ENCODE measurements around the gene CDH5. TPM values are rescaled to one million over a fixed set of nuclear protein-coding genes. Genes with fewer than 3 reads are reported as not detected.

The CDH5 gene
- total RNA-seq, 1 experiment from 2014 or later, result 0.28 TPM

DNA sequence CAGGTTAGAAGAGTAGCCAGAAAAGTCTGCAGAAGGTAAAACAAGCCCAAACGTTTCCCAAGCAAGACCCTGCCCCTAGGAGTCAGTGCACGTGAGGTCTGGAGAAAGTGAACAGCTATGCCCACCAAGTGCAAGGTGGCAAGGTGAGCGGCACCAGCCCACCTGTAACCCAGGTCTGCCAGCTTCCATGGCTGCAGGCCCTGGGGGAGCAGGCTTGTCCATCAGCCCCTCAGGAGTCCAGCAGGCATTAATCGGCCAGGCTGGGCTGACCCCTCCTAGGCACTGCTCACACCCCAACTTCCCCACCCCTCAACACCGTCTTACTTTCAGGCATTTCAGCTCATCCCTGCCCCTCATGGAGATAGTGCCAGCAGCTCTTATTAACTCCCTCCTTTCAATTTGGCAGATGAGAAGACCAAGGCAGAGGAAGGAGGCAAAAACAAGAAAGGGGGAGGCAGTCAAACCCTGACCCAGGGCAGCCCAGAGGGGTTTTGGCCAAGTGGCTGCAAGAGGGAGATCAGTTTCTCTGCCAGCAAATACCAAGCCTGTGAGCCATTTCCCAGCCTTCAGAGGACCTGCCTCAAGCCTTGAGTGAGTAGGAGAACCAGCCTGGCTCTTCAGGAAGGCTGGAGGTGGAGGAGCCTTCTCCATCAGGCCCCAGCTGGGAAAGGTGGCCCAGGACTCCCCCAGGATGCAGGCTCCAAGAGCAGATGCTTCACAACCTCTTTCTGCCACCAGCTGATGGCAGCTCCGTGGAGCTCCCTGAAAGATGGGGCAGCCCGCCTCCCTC, 75.3 kb downstream of the CDH5 start:
- Mint-ChIP-seq H3K9me3 (no peaks in the 10 kb centered on the region), H3K4me3 (no peak overlapping the region), H3K27ac (no peak overlapping the region), H3K36me3 (no peaks in the 10 kb centered on the region), H3K27me3 (ENCODE audit: low read depth) (peaks cover 9% of the 10 kb centered on the region; the same call in 1 of the 2 replicates), H3K4me1 (peaks cover 11% of the 10 kb centered on the region)
- ChIA-PET CTCF (interaction anchor here (0.8 to 1.3 kb wide), 5 partner anchors 8 to 167 kb away, joined by 3 to 5 read pairs (median 3); no protein-coding TSS in a partner anchor), POLR2A (no interaction called here)
- TF ChIP-seq ZNF219 (CRISPR knock-in tag; IDR thresholded peaks at IDR 0.05; ENCODE audit: borderline replicate concordance) (no peak), GTF2I (CRISPR knock-in tag; conservative IDR thresholded peaks at IDR 0.05) (no peak), FOXJ3 (CRISPR knock-in tag; IDR thresholded peaks at IDR 0.05; ENCODE audit: borderline replicate concordance) (no peak), FOXK1 (CRISPR knock-in tag; IDR thresholded peaks at IDR 0.05) (no peak), TEAD4 (CRISPR knock-in tag; IDR thresholded peaks at IDR 0.05) (no peak), NFYB (CRISPR knock-in tag; conservative IDR thresholded peaks at IDR 0.05; ENCODE audit: low read depth) (no peak), ETV6 (CRISPR knock-in tag; IDR thresholded peaks at IDR 0.05) (no peak), NFE2L1 (CRISPR knock-in tag; IDR thresholded peaks at IDR 0.05) (no peak), ZNF396 (CRISPR knock-in tag; IDR thresholded peaks at IDR 0.05; ENCODE audit: borderline replicate concordance) (no peak), ZBTB21 (CRISPR knock-in tag; IDR thresholded peaks at IDR 0.05; ENCODE audit: borderline replicate concordance) (no peak), ZNF121 (CRISPR knock-in tag; IDR thresholded peaks at IDR 0.05) (no peak), FOXP1 (CRISPR knock-in tag; IDR thresholded peaks at IDR 0.05; ENCODE audit: borderline replicate concordance) (no peak)
- TF ChIP-seq, protein P1, sequence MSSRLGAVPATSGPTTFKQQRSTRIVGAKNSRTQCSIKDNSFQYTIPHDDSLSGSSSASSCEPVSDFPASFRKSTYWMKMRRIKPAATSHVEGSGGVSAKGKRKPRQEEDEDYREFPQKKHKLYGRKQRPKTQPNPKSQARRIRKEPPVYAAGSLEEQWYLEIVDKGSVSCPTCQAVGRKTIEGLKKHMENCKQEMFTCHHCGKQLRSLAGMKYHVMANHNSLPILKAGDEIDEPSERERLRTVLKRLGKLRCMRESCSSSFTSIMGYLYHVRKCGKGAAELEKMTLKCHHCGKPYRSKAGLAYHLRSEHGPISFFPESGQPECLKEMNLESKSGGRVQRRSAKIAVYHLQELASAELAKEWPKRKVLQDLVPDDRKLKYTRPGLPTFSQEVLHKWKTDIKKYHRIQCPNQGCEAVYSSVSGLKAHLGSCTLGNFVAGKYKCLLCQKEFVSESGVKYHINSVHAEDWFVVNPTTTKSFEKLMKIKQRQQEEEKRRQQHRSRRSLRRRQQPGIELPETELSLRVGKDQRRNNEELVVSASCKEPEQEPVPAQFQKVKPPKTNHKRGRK (CRISPR knock-in tag; IDR thresholded peaks at IDR 0.05; ENCODE audit: borderline replicate concordance), result no peak
- ATAC-seq, result no peak
- DNase-seq (ENCODE audit: low spot score), result no peak

GRCh38 chr16:66442502-66443268, 76.2 kb downstream of the CDH5 start:
- Mint-ChIP-seq H3K9me3 (no peaks in the 10 kb centered on the region), H3K4me3 (no peak overlapping the region), H3K4me1 (peaks cover 8% of the 10 kb centered on the region), H3K27me3 (ENCODE audit: low read depth) (peaks cover 9% of the 10 kb centered on the region; the same call in 1 of the 2 replicates), H3K27ac (no peak overlapping the region), H3K36me3 (no peaks in the 10 kb centered on the region)
- POLR2A ChIA-PET, result no interaction called here
- DNase-seq (ENCODE audit: low spot score), result no peak
- TF ChIP-seq JUN (CRISPR knock-in tag; IDR thresholded peaks at IDR 0.05), result no peak
- TF ChIP-seq, protein P2, sequence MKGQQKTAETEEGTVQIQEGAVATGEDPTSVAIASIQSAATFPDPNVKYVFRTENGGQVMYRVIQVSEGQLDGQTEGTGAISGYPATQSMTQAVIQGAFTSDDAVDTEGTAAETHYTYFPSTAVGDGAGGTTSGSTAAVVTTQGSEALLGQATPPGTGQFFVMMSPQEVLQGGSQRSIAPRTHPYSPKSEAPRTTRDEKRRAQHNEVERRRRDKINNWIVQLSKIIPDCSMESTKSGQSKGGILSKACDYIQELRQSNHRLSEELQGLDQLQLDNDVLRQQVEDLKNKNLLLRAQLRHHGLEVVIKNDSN (CRISPR knock-in tag; IDR thresholded peaks at IDR 0.05), result no peak
- TF ChIP-seq, protein P3, sequence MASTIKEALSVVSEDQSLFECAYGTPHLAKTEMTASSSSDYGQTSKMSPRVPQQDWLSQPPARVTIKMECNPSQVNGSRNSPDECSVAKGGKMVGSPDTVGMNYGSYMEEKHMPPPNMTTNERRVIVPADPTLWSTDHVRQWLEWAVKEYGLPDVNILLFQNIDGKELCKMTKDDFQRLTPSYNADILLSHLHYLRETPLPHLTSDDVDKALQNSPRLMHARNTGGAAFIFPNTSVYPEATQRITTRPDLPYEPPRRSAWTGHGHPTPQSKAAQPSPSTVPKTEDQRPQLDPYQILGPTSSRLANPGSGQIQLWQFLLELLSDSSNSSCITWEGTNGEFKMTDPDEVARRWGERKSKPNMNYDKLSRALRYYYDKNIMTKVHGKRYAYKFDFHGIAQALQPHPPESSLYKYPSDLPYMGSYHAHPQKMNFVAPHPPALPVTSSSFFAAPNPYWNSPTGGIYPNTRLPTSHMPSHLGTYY (CRISPR knock-in tag; IDR thresholded peaks at IDR 0.05), result no peak
- TF ChIP-seq HMGXB4 (CRISPR knock-in tag; IDR thresholded peaks at IDR 0.05), result no peak
- TF ChIP-seq, protein P4, sequence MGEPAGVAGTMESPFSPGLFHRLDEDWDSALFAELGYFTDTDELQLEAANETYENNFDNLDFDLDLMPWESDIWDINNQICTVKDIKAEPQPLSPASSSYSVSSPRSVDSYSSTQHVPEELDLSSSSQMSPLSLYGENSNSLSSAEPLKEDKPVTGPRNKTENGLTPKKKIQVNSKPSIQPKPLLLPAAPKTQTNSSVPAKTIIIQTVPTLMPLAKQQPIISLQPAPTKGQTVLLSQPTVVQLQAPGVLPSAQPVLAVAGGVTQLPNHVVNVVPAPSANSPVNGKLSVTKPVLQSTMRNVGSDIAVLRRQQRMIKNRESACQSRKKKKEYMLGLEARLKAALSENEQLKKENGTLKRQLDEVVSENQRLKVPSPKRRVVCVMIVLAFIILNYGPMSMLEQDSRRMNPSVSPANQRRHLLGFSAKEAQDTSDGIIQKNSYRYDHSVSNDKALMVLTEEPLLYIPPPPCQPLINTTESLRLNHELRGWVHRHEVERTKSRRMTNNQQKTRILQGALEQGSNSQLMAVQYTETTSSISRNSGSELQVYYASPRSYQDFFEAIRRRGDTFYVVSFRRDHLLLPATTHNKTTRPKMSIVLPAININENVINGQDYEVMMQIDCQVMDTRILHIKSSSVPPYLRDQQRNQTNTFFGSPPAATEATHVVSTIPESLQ (CRISPR knock-in tag; IDR thresholded peaks at IDR 0.05), result no peak
- no peak for TF ChIP-seq ZNF317 (CRISPR knock-in tag; IDR thresholded peaks at IDR 0.05; ENCODE audit: borderline replicate concordance, low read depth)
- TF ChIP-seq, protein P5, sequence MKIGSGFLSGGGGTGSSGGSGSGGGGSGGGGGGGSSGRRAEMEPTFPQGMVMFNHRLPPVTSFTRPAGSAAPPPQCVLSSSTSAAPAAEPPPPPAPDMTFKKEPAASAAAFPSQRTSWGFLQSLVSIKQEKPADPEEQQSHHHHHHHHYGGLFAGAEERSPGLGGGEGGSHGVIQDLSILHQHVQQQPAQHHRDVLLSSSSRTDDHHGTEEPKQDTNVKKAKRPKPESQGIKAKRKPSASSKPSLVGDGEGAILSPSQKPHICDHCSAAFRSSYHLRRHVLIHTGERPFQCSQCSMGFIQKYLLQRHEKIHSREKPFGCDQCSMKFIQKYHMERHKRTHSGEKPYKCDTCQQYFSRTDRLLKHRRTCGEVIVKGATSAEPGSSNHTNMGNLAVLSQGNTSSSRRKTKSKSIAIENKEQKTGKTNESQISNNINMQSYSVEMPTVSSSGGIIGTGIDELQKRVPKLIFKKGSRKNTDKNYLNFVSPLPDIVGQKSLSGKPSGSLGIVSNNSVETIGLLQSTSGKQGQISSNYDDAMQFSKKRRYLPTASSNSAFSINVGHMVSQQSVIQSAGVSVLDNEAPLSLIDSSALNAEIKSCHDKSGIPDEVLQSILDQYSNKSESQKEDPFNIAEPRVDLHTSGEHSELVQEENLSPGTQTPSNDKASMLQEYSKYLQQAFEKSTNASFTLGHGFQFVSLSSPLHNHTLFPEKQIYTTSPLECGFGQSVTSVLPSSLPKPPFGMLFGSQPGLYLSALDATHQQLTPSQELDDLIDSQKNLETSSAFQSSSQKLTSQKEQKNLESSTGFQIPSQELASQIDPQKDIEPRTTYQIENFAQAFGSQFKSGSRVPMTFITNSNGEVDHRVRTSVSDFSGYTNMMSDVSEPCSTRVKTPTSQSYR (CRISPR knock-in tag; IDR thresholded peaks at IDR 0.05), result no peak
- TF ChIP-seq NFE2L1 (CRISPR knock-in tag; IDR thresholded peaks at IDR 0.05), result no peak
- TF ChIP-seq SMAD4 (CRISPR knock-in tag; IDR thresholded peaks at IDR 0.05), result no peak
- no peak for TF ChIP-seq KAT7 (CRISPR knock-in tag; IDR thresholded peaks at IDR 0.05; ENCODE audit: borderline replicate concordance)
- no peak for TF ChIP-seq NR3C1 (CRISPR knock-in tag; conservative IDR thresholded peaks at IDR 0.05; ENCODE audit: low read depth)
- TF ChIP-seq ZNF232 (CRISPR knock-in tag; IDR thresholded peaks at IDR 0.05), result no peak
- CTCF ChIA-PET, result interaction anchor here (0.9 to 3.3 kb wide), 7 partner anchors 8 to 101 kb away, joined by 3 to 22 read pairs (median 12); no protein-coding TSS in a partner anchor
- no peak for ATAC-seq

Data from WTC11 (cell line).